GM06990 (cell line): Measurements from ENCODE around the gene IFI30.

ENCODE experiments used
- DNase-seq: peaks from one replicate; pipeline ENCODE4 v3.0.0-alpha.2; 2011; ENCODE audit not compliant: insufficient read length; ENCODE audit errors: extremely low read depth
- H3K27me3 ChIP-seq: replicated peaks from 2 replicates; pipeline ENCODE4 v1.6.0; 2011; ENCODE audit warnings: low read length; ENCODE audit not compliant: control insufficient read depth, insufficient read depth
- H3K36me3 ChIP-seq: 2 replicates; pipeline ENCODE4 v1.5.1; 2011; ENCODE audit warnings: low read length; ENCODE audit not compliant: control insufficient read depth, insufficient read depth
- H3K4me3 ChIP-seq: replicated peaks from 2 replicates; pipeline ENCODE4 v1.5.1; 2011; ENCODE audit warnings: low read depth, mild to moderate bottlenecking, control low read depth, low read length
- TF ChIP-seq, protein P1 (sequence below): IDR thresholded peaks from 2 replicates; pipeline ENCODE4 v1.5.1; 2011; ENCODE audit warnings: low read length, control low read depth, mild to moderate bottlenecking, inconsistent platforms; ENCODE audit not compliant: insufficient read depth, poor library complexity, severe bottlenecking

The IFI30 gene

DNA sequence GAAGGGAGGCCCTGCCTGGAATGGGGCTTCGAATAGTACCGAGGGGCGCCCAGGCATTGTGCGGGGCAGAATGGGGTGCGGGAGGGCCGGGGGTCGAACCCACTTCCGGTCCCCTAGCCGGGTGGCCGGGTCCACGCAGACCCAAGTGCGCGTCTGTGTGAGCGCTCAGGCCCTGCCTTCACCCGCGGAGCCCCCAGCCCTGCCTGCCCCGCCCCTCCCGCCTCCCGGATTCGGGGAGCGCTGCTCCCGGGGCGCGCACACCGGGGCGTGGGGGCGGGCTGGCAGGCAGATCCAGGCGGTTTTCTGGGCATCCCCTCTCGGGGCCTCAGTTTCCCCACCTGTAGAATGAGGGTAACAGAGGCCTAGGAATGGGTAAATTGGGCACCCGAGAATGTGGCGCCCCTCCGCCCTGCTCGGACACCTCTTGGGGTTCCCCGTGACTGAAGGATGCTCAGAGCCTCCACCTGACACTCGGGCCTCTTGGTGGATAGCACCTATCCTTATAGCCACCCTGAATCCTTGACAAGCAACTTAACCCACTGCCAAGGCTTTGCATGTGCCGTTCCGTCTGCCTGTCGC lies 20.0 kb upstream of the IFI30 start:
- no peak for DNase-seq
- peak overlapping the region; percentile 89 for H3K4me3 ChIP-seq
- TF ChIP-seq, protein P1, sequence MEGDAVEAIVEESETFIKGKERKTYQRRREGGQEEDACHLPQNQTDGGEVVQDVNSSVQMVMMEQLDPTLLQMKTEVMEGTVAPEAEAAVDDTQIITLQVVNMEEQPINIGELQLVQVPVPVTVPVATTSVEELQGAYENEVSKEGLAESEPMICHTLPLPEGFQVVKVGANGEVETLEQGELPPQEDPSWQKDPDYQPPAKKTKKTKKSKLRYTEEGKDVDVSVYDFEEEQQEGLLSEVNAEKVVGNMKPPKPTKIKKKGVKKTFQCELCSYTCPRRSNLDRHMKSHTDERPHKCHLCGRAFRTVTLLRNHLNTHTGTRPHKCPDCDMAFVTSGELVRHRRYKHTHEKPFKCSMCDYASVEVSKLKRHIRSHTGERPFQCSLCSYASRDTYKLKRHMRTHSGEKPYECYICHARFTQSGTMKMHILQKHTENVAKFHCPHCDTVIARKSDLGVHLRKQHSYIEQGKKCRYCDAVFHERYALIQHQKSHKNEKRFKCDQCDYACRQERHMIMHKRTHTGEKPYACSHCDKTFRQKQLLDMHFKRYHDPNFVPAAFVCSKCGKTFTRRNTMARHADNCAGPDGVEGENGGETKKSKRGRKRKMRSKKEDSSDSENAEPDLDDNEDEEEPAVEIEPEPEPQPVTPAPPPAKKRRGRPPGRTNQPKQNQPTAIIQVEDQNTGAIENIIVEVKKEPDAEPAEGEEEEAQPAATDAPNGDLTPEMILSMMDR, result no peak

DNA sequence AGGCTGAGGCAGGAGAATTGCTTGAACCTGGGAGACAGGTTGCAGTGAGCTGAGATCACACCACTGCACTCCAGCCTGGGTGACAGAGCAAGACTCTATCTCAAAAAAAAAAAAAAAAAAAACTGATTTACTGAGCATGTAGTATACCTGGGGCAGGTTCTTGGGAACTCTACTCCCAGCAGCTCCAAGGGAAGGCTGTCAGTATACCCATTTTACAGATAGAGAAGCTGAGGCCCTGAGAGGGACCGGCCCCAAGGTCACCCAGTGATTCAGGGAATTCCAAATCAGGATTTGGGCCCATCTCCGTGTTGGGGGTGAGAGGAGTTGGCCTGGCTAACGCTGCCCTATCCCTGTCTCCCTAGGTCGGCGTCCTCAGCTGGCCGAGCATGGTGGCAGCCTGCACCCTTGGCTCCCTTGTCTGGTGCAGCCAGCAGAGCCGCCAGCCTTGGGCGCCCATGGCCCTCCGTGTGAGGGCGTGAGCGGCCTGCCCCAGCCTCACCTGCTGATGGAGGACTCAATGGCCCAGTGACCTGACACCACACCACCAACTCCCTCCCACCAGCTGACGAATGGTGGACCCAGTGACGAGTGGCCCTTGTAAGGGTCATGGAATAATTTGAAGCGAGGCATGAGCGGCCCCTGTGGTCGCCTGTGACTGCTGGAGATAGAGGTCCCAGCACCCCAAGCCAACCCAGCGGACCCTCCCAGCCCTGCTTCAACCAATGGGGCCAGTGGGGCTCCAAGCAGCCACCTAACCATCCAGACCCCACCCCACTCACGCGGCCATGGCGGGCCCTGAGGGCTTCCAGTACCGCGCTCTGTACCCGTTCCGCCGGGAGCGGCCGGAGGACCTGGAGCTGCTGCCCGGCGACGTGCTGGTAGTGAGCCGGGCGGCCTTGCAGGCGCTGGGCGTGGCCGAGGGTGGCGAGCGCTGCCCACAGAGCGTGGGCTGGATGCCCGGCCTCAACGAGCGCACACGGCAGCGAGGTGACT lies 18.2 kb upstream of the IFI30 start:
- no peak for DNase-seq
- Histone ChIP-seq H3K36me3 (peaks cover 2% of the 10 kb centered on the region), H3K27me3 (no peaks in the 10 kb centered on the region), H3K4me3 (no peak overlapping the region)
- TF ChIP-seq, protein P1, result no peak

More for the DNA sequence above, 20.0 kb upstream of the IFI30 start:
- no peaks in the 10 kb centered on the region for H3K27me3 ChIP-seq
- H3K36me3 ChIP-seq, result peaks cover 7% of the 10 kb centered on the region

GRCh38 chr19:18156268-18156667 lies 17.3 kb upstream of the IFI30 start:
- Histone ChIP-seq H3K4me3 (no peak overlapping the region), H3K27me3 (no peaks in the 10 kb centered on the region), H3K36me3 (peaks cover 2% of the 10 kb centered on the region)
- no peak for DNase-seq
- TF ChIP-seq, protein P1, result no peak

GRCh38 chr19:18156841-18157464 lies 16.7 kb upstream of the IFI30 start:
- Histone ChIP-seq H3K27me3 (no peaks in the 10 kb centered on the region), H3K36me3 (peaks cover 4% of the 10 kb centered on the region), H3K4me3 (no peak overlapping the region)
- DNase-seq, result no peak
- TF ChIP-seq, protein P1, result no peak

DNA sequence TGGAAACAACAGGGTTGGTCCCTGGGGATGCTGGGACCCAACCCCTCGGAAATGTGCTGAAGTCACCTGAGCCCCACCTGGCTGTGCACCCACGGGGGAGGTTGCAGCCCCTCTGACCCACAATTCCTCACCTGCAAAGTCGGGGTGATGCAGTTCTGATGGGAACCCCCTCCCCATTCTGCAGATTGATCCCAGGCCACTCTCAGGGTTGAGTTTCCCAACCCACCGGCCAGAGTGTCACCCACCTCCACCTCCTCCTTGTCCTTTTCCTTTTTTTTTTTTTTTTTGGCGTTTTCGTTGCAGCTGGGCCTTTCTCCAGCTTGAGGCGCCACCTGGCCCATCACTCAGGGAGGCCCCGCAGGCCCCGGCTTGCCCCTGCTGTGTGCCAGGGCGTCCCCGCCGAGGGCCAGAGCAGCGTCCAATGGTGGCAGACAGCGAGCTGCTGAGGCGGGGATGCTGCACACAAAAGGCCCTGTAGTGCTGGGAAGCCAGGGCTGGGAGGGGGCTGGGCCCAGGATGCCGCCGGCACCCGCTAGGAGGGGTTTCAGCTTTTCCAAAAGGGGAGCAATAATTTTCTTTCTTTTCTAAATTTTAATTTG lies 16.0 kb upstream of the IFI30 start:
- Histone ChIP-seq H3K27me3 (no peaks in the 10 kb centered on the region), H3K36me3 (peaks cover 8% of the 10 kb centered on the region), H3K4me3 (no peak overlapping the region)
- TF ChIP-seq, protein P1, result no peak
- DNase-seq, result no peak
